ENCODE measurements around the gene GMDS.

- TF ChIP-seq CTCF (IDR thresholded peaks at IDR 0.05) = no peak
- no peak for TF ChIP-seq POLR2AphosphoS5 (IDR thresholded peaks at IDR 0.05; ENCODE audit: insufficient read depth in 1 of 2, low read depth in 1 of 2)
- TF ChIP-seq POLR2A (IDR thresholded peaks at IDR 0.05) = no peak
Measured at GRCh38 chr6:1790684-1791083, 454.7 kb downstream of the GMDS start.

All from vagina (tissue), 2 donors.